ENCODE results near the gene SPEM1.
"Not testable (repeated sequence)": the region's sequence is repeated elsewhere in the genome, so short reads cannot be mapped to it uniquely, and the experiment has no call there.

Gene SPEM1

DNA sequence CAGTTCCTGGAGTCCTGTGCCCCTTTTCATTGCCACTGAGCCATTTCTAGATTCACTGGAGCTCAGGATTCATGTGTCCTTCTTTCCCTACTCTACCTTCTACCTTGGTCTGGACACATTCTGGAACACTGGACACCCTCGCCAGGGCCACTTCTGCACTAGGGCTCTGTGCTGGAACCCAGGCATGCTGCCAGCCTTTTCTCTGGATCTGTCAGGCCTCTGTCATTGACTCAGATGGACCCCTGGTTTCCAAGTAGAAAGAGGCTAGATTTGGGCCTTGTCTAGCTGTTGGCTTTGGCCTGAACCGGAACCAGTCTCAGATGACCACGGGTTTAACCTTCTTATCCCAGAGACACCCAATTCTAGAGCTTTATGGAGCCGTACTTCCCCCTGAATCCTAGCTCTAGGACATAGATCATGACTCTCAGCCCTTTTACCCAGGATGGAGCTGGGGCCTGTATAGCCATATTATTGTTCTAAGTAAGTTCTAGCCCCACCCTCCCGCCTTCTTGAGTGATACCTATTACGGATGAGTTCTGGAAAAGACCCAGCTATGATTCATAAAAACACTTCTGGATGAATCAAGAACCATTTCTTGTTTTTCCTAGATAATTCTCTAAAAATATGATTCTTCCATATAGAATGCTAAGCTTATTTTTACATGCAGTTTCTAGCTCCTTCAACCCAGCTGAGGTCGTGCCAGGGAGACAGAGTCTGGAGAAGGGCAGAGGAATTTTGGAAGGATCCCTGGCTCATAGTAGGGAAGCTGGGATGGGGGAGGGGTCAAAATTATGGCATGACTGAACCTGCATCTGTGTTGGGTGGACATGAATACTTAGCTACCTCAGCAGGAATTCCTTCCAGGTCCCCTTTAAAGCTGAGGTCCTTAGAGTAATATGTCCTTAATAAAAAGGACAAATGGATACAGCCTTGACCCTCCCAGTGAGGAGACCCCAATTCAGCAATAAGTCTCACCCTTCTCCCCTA is 23.7 kb downstream of the SPEM1 start:
- no peak for DNase-seq

DNA sequence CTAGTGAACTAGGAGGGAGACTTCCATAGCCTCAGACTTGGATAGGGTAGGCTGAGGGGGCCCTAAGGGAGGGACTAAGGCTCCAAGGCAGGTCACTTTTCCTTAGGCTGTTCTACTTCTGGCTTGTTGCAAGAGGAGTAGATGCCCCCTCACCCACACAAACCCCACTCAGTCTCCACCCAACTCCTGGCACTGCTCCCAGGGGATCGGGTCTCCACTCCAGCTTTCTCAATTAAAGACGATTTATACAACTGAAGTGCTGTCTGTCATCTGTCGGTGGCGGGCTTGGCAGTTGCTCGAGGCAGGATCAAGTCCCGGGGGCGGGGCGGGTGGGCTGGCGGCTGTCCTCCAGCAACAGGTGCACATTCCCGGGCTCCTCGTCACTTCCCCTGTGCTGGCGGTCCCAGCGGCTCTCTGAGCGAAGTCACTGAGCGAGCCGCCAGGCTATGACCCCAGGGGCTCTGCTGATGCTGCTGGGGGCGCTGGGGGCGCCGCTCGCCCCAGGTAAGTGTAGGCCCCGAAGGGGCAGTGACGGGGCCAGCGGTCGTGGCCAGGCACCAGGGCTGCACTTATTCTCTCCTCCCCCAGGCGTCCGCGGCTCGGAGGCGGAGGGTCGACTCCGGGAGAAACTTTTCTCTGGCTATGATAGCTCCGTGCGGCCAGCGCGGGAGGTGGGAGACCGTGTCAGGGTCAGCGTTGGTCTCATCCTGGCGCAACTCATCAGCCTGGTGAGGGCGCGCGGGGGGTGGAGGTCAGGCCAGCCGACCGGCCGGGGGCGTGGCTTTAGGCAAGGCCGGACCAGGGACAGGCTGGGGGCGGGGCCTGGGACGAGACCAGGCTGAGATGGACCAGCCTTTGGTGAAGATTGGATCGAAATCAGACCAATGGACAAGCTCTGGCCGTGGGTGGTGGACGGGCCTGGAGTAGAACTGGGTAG is 24.8 kb downstream of the SPEM1 start, which contains the start of gene CHRNB1:
CHRNB1 (plus strand) TSS at position 380 of the 937 bp plus-strand sequence; CDS start at position 447, 67 bp downstream.
- peak; percentile 35 for DNase-seq

DNA sequence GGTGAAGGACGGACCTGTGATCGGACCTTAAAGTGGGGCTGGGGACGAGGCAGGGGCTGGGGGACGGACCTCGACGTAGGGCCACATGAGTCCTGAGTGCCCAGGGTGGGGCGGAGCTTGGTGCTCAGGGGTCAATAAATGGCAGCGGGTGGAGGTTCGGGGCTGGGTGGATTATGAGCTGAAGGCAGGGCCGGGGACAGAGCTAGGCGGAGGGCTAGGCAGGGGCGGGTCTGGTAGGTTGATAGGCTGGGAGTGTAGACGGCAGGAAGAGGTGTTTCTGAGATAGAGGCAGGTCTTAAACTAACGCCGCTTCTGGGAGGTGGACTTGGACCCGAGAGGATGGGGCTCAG is 25.5 kb downstream of the SPEM1 start:
- DNase-seq = peak; percentile 24

DNA sequence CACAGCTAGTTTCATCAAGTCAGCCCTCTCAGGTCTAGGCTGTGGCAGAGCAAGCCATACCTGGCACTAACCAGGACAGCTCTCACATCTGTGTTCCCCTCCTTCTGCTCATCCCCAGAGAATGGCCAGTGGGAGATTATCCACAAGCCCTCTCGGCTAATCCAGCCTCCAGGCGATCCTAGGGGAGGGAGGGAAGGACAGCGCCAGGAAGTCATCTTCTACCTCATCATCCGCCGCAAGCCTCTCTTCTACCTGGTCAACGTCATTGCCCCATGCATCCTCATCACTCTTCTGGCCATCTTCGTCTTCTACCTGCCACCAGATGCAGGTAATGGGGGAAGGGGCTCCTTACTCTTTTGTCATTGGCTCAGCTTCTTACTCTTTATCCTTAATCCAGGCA is 28.3 kb downstream of the SPEM1 start:
- no peak for DNase-seq

DNA sequence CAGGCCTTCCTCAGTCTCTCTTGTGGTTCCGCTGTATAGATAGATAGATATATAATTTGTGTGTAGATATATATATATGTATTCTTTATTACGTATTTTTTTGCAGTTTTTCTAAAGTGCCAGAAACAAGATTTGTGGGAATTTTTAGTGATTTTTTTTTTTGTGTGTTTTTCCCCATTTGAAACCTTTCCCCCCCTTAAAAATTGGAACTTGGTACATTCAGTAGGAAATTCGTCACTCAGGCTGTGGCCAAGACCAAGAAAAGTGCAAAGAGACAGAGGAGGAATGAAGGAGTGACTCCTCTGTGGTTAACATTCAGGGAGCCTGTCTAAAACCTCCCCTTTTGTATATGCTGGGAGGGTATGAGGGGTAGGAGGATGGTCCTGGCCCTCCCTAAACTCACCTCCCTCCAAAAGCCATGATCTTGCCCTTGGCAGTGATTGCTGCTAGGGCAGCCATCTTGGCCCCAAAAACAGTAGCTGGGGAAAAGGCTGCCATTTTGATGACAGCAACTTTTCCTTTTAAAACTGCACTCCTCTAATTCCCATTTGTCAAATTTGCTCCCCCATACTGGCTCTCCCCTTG is 39.9 kb downstream of the SPEM1 start:
- DNase-seq = no peak

DNA sequence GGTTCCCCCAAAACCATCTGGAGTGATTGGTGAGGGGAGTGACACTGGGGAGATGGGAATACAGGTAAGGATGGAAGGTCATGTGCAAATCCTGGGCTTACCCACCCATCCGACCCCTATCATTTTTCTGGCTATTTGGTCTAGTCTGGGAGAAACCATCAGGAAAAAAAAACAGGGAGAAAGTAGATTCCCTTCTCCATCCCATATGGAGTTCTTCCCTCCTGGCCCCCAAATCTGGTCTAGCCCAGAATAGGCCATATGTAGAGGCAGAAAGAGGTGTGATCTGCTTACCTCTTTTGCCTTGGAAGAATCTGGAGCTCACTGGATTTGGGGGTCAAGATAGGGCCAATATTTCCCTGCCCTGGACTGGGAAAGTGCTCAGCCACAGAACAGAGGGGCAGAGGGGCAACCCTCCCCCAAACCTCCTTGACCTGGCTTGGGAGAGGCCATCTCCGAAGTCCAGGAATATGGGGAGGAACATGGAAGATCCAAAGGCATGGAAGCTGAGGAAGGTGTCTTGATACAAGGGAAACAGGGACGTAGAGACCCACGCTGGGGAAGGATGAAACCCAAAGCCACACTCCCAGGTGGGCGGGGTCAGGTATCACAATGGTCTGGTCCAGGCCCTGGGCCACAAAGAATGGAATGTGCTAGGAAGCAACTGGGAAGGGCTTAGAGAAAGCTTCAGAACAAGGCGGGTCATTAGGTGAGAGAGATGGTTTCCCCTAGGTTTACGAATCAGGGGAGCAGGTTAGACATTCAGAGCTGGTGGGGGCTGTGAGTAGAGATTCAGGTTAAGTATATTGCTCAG is 40.9 kb downstream of the SPEM1 start:
- no peak for DNase-seq

DNA sequence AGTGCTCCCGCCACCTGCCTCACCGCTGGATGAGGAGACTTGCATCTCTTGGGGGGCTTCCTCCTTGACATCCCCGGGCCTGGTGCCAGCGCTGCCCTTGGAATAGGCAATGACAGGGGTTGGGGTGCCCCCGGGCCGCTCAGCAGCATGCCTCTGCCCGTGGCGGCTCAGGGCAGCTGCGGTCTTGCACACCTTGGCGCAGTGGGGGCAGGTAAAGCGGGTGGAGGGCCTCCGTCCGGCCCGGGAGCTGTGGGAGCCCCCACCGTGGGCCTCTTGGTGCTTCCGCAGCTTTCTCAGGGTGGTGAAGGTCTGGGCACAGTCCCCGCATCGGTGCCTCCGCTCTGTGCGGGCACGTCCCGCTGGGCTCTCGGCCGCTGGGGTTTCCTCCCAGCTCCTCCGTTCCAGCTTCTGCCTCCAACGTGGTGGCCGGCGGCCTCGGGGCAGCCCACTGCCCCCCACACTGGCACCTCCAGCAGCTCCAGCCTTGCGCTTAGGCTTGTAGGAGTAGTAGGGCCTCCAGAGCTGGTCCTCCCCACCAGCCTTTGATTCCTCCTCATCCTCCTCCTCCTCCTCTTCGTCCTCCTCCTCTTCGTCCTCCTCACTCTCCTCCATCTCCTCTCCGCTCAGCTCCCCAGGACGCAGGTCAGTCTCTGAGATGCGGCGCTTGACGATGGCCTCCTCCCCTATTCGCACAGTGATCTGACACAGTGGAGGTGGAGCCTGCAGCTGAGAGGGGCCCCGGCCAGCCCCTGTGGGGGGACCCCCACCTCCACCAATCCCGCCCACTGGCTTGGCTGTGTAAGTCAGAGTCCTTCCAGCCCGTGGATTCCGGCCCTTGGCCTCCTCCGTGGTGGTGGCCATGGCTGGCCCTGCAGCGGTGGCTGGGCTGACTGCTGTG is 42.6 kb downstream of the SPEM1 start:
- no peak for DNase-seq

DNA sequence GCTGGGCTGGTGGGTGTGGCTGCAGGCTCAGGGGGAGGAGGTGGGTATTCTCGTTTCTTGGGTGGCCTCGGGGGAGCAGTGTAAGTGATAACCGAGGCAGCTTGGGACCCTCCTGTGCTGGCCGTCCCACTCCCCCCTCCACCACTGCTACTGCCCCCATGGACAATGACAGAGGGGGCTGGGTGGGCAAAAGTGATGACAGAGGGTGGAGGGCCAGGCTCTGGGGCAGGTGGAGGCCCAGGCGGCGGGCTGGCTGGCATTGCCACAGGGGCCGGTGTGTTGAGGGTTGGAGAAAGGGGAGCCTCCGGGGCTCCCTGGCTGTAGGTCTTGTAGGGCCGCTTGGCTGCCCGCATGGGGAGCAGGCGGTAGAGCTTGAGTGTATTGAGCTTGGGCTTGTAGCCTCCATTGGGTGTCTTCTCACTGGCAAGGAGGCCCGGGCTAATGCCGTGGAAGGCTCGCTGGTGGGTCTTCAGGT is 43.3 kb downstream of the SPEM1 start:
- no peak for DNase-seq

DNA sequence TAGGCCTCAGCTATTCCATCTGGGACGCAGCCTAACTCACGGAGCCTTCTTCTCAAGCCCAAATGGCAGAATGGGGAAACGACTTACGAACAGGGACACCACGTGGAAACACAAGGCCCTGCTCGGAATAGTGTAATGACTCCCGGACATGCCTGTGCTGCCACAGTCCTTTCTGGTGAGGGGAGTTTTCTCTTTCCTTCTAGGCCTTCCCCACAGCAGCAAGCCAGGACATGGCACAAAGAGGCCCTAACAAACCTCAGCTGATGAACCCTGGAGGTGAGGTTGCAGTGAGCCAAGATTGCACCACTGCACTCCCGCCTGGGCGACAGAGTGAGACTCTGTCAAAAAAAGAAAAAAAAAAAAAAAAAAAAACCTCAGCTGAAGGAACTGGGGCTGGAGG is 44.0 kb downstream of the SPEM1 start:
- no peak for DNase-seq

DNA sequence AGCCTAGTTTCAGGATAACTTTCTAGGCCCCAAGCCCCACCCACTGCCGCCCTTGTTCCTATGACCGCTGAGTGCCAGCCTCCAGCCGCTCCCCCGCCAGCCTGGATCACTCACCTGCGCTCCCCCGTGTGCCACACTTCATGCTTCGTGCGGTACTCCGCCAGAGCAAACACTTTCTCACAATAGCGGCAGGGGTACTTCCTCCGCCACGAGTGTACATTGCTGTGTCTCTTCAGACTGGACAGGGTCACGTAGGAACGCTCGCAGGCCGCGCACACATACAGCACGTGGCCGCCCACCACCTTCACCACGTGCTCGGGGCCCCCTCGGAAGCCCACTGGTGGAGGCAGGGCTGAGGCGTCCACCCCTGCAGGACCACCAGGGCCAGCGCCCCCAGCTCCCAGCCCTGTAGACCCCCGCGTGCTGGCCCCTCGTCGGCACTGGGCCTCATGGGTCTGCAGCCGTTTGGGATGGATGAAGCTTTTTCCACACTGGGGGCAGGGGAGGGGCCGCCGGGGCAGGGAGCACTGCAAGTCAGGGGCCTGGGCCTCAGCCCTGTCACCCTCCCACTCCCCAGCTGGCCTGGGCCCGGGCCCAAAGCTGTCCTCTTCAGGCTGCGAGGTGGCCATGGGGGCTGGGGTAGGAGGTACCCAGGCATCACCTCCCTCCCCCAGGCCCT is 45.6 kb downstream of the SPEM1 start:
- DNase-seq = no peak

DNA sequence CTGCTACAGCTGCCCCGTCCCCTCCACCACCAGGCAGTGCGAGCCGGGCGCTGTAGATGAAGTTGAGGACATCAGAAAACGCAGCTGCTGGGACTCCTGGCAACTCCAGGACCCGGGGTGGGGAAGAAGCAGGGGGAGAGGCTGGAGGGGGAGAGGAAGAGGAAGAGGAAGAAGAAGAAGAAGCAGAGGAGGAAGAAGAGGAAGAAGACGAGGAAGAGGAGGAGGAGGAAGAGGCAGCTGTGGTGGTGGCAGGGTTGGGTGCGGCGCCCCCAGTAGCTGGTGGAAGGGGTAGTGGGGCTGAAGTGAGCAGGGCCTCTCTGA is 46.2 kb downstream of the SPEM1 start:
- DNase-seq = no peak

DNA sequence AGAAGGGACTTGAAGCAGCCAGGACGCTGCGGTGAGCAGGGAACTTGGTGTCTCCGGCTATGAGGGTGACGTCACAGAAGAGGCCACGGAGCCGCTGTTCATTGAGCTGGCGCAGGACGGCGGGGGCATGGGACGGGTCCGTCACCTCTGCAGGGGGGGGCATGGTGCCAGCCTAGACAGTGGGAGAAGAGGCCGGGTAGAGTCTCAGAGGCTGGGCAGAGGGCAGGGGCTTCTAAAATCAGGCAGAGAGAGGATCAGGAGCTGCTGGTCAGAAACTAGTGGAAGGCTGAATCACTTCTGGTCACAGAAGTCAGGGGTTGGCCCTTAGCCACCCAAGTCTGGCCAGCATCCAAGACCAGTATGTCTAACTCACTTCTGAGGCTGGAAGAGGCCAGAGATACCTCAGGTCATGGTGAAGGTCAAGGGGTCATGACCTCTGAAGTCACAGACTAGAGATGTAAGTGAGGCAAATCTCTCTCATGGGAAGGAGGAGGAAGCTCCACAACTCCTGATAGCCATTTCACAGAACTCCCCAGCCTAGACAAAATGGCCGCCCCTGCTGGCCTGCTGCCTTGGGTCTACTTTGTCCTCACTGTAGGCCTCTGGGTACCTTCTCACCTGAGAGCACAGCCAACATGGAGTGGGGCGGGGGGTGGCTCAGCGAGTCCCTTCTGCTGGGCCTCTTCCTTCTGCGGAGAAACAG is 46.7 kb downstream of the SPEM1 start:
- no peak for DNase-seq

DNA sequence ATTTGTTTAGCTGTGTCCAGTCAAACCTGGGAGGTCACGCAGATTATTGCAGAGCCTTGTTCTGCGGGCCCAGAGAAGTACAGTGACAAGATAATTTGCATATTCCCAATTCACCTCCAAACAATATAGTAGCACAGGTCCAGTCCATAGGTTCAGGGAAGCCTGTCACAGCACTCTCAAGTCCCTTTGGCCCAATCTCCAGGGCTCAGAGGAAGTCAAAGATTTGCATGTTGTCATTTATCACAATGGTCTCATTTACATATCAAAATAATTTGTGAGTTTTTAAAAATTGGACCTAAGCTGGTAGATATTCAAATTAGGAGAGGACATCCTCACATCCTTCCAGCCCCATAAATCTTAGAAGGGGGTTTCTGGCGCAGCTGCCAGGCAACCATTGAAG is 47.4 kb downstream of the SPEM1 start:
- DNase-seq = no peak

DNA sequence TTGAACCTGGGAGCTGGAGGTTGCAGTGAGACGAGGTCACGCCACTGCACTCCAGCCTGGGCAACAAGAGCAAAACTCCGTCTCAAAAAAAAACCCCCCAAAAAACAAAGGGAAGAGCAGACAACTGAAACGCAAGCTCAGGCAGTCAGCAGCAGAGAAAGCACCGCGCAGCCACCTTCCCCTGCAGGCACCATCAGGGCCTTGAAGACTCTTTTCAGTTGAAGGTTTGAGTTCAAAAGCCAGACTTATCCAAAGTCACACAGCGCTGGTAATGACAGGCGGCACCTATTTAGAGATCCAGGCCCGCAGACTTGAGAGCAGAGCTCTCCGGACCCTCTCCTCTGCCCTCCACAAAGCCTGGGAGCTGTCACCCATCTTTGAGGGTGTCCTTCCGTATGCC is 48.2 kb downstream of the SPEM1 start:
- DNase-seq = no peak

DNA sequence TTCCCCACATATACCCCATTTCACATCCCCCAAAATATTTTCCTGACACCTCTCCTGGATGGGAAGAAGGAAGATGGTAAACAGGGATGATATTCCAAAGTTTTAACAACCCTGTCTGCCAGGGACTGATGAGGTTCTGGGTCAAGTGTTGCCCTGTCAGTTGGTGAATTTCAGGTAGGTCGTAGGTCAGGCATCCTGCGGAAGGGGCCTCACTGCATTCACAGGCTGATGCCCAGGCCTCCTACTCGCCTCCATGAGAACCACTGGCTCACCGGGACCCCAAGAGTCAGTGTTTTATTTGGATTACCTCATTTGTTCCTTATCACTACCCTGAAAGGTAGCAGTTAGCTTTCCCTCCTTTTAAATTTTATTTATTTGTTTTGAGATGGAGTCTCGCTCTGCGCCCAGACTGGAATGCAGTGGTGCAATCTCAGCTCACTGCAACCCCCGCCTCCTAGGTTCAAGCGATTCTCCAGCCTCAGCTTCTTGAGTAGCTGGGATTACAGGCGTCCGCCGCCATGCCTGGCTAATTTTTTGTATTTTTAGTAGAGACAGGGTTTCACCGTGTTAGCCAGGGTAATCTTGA is 48.8 kb downstream of the SPEM1 start:
- DNase-seq = no peak

DNA sequence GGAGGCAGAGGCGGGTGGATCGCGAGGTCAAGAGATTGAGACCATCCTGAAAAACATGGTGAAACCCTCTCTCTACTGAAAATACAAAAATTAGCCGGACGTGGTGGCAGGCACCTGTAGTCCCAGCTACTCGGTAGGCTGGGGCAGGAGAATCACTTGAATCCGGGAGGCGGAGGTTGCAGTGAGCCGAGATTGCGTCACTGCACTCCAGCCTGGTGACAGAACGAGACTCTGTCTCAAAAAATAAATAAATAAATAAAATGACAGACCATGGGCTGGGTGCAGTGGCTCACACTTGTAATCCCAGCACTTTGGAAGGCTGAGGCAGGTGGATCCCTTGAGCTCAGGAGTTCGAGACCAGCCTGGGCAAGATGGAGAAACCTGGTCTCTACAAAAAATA is 49.7 kb downstream of the SPEM1 start:
- not testable (repeated sequence) for DNase-seq

DNA sequence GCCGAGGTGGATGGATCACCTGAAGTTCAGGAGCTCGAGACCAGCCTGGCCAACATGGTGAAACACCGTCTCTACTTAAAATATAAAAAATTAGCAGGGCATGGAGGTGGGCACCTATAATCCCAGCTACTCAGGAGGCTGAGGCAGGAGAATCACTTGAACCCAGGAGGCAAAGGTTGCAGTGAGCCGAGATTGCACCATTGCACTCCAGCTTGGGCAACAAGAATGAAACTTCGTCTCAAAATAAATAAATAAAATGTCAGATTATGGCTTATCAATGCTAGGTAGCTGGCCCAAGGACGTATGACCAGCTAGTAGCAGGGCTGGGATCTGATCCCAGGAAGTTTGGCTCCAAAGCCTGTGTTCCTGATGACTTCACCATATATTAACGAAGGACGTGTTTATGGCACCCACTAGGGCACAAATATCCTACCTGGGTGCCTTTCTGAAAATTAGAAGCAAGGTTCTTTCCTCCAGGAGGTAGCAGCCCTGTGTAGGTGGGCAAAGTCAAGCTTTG is 50.4 kb downstream of the SPEM1 start:
- DNase-seq = not testable (repeated sequence)
